ENCODE measurements around the gene CD274. TPM values are rescaled to one million over a fixed set of nuclear protein-coding genes. Genes with fewer than 3 reads are reported as not detected.
"Not testable (repeated sequence)": the region's sequence is repeated elsewhere in the genome, so short reads cannot be mapped to it uniquely, and the experiment has no call there.

CD274 gene
- total RNA-seq, 1 experiment from 2014 or later: 0.42 TPM

- TF ChIP-seq CTCF (IDR thresholded peaks at IDR 0.05) (no peak), ZBTB21 (CRISPR knock-in tag; IDR thresholded peaks at IDR 0.05; ENCODE audit: borderline replicate concordance) (no peak), TEAD1 (CRISPR knock-in tag; IDR thresholded peaks at IDR 0.05) (no peak), ATF3 (CRISPR knock-in tag; conservative IDR thresholded peaks at IDR 0.05) (no peak), ELF4 (CRISPR knock-in tag; IDR thresholded peaks at IDR 0.05; ENCODE audit: low read depth) (no peak), CREB1 (CRISPR knock-in tag; IDR thresholded peaks at IDR 0.05) (no peak), AFF4 (CRISPR knock-in tag; IDR thresholded peaks at IDR 0.05; ENCODE audit: borderline replicate concordance) (no peak), TEAD4 (CRISPR knock-in tag; IDR thresholded peaks at IDR 0.05) (no peak), SOX15 (CRISPR knock-in tag; IDR thresholded peaks at IDR 0.05) (no peak)
Measured at GRCh38 chr9:5443850-5444249, 6.5 kb upstream of the CD274 start (continued).

GRCh38 chr9:5445096-5445495 lies 5.2 kb upstream of the CD274 start:
- H3K4me3 Mint-ChIP-seq; H3K27ac Mint-ChIP-seq; POLR2A ChIA-PET; H3K27me3 Mint-ChIP-seq (ENCODE audit: low read depth); DNase-seq (ENCODE audit: low spot score); H3K4me1 Mint-ChIP-seq; ATAC-seq; H3K36me3 Mint-ChIP-seq; H3K9me3 Mint-ChIP-seq; CTCF ChIA-PET: not testable (repeated sequence)

- POLR2A ChIA-PET: no interaction called here
- TF ChIP-seq JAZF1 (CRISPR knock-in tag; IDR thresholded peaks at IDR 0.05) (no peak), SMAD4 (CRISPR knock-in tag; IDR thresholded peaks at IDR 0.05) (no peak), AFF4 (CRISPR knock-in tag; IDR thresholded peaks at IDR 0.05; ENCODE audit: borderline replicate concordance) (no peak), ZNF138 (CRISPR knock-in tag; conservative IDR thresholded peaks at IDR 0.05) (no peak), NR1H2 (CRISPR knock-in tag; IDR thresholded peaks at IDR 0.05) (no peak), ZNF281 (CRISPR knock-in tag; IDR thresholded peaks at IDR 0.05) (no peak), NFE2L1 (CRISPR knock-in tag; IDR thresholded peaks at IDR 0.05) (no peak), SOX15 (CRISPR knock-in tag; IDR thresholded peaks at IDR 0.05) (no peak)
- CTCF ChIA-PET: no interaction called here
Measured at GRCh38 chr9:5445886-5446285, 4.5 kb upstream of the CD274 start.

More at GRCh38 chr9:5445886-5446285, 4.5 kb upstream of the CD274 start:
- H3K4me3 Mint-ChIP-seq: no peak overlapping the region
- DNase-seq (ENCODE audit: low spot score): no peak
- H3K4me1 Mint-ChIP-seq: peaks cover 3% of the 10 kb centered on the region; the same call in 1 of the 2 replicates
- H3K27me3 Mint-ChIP-seq (ENCODE audit: low read depth): peaks cover 9% of the 10 kb centered on the region; the same call in 1 of the 2 replicates
- peaks cover 4% of the 10 kb centered on the region; the same call in 1 of the 2 replicates for H3K9me3 Mint-ChIP-seq
- no peak overlapping the region for H3K27ac Mint-ChIP-seq
- no peaks in the 10 kb centered on the region for H3K36me3 Mint-ChIP-seq
- ATAC-seq: no peak

Measured in WTC11 (cell line).